B cell (primary cell): ENCODE results near the gene SEMA3B.

Source experiments
- CTCF ChIP-seq: fragments of 200-600 bp; IDR thresholded peaks from one replicate; pipeline ENCODE4 v1.8.0; 2022; ENCODE audit warnings: antibody characterized with exemption, mild to moderate bottlenecking
- EZH2 ChIP-seq: IDR thresholded peaks from 2 replicates; pipeline ENCODE4 v1.6.1; 2012; ENCODE audit warnings: borderline replicate concordance, low read depth, mild to moderate bottlenecking, moderate library complexity, low read length; ENCODE audit not compliant: insufficient read depth, poor library complexity, severe bottlenecking

GRCh38 chr3:50325497-50326181 lies 56.7 kb downstream of the SEMA3B start:
- no peak for TF ChIP-seq CTCF
- TF ChIP-seq EZH2, result no peak
